ENCODE results near the gene TTC6. TPM values are rescaled to one million over a fixed set of nuclear protein-coding genes. Genes with fewer than 3 reads are reported as not detected.

The TTC6 gene
- total and polyA plus RNA-seq, 2 donors (not counting 3 experiments of a cell fraction or from before 2014, with no cell fraction given): 0.75 TPM; not detected in 1

DNA sequence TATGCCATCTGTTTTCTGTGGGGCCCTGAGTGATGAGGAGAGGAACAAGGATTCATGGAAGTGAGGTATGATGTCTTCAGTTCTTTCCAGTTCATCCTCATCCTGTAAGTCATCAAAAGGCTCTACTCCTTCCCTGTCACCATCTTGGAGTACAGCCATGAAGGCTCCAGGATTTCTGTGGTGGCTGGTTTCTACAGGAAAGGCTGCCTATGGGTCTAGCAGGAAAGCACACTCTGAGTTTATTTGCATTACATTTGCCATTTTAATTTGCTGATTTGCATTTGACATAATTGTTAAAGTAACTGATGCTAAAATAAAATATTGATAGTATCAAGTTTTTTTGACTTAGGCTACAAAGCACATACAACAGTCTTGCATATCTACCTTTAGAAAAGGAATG is 11.2 kb downstream of the TTC6 start:
- no TSS peak for BruUV-seq (replicated peaks)
- DNase-seq (ENCODE audit: low read depth, low spot score): no peak
- Histone ChIP-seq H3K9me1 (replicated peaks; ENCODE audit: control insufficient read depth, extremely low read depth, insufficient read depth, low read length) (no peaks in the 10 kb centered on the region), H3K27me3 (ENCODE audit: control insufficient read depth in 2 of 2, insufficient read depth in 2 of 2, low read length in 2 of 2) (peaks cover 75 to 96% of the 10 kb centered on the region in 2 experiments), H3K4me2 (ENCODE audit: insufficient read depth, low read length) (no peak overlapping the region), H4K20me1 (replicated peaks; ENCODE audit: control insufficient read depth, extremely low read depth, insufficient read depth, low read length) (no peaks in the 10 kb centered on the region), H3K36me3 (ENCODE audit: control insufficient read depth in 2 of 2, extremely low read depth in 1 of 2, insufficient read depth in 2 of 2, low read length in 2 of 2) (no peaks in the 10 kb centered on the region), H3K4me3 (replicated peaks in 1 of 3; ENCODE audit: insufficient read depth in 1 of 3, low read depth in 1 of 3, low read length in 3 of 3) (no peak overlapping the region), H3K79me2 (ENCODE audit: control insufficient read depth, insufficient read depth, low read length) (no peaks in the 10 kb centered on the region), H3K9ac (replicated peaks; ENCODE audit: extremely low read depth, insufficient read depth, low read length) (no peak overlapping the region), H3K27ac (ENCODE audit: insufficient read depth, low read depth, low read length) (no peak overlapping the region), H3K9me3 (replicated peaks; ENCODE audit: control insufficient read depth, insufficient read depth, low read length) (no peaks in the 10 kb centered on the region), H3K4me1 (ENCODE audit: control insufficient read depth, extremely low read depth, insufficient read depth, low read length) (no peaks in the 10 kb centered on the region), H2AFZ (ENCODE audit: low read depth, low read length) (no peak overlapping the region)
- TF ChIP-seq FOS (IDR thresholded peaks at IDR 0.05; ENCODE audit: borderline replicate concordance, insufficient read depth, low read length) (no peak), POLR2A (IDR thresholded peaks at IDR 0.05; ENCODE audit: low read depth, low read length) (no peak), MYC (IDR thresholded peaks at IDR 0.05; ENCODE audit: low read depth, low read length) (no peak), POLR2AphosphoS5 (IDR thresholded peaks at IDR 0.05; ENCODE audit: insufficient read depth, low read depth, low read length) (no peak), EZH2 (IDR thresholded peaks at IDR 0.05; ENCODE audit: borderline replicate concordance, low read depth, low read length, severe bottlenecking) (no peak), JUN (IDR thresholded peaks at IDR 0.05; ENCODE audit: borderline replicate concordance, insufficient read depth, insufficient read length, low read depth) (no peak), GATA2 (IDR thresholded peaks at IDR 0.05; ENCODE audit: insufficient read depth, insufficient read length, low read depth, low read length) (no peak)
- TF ChIP-seq, protein P1, sequence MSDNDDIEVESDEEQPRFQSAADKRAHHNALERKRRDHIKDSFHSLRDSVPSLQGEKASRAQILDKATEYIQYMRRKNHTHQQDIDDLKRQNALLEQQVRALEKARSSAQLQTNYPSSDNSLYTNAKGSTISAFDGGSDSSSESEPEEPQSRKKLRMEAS (IDR thresholded peaks at IDR 0.05; ENCODE audit: insufficient read depth, insufficient read length): no peak
- TF ChIP-seq, protein P2, sequence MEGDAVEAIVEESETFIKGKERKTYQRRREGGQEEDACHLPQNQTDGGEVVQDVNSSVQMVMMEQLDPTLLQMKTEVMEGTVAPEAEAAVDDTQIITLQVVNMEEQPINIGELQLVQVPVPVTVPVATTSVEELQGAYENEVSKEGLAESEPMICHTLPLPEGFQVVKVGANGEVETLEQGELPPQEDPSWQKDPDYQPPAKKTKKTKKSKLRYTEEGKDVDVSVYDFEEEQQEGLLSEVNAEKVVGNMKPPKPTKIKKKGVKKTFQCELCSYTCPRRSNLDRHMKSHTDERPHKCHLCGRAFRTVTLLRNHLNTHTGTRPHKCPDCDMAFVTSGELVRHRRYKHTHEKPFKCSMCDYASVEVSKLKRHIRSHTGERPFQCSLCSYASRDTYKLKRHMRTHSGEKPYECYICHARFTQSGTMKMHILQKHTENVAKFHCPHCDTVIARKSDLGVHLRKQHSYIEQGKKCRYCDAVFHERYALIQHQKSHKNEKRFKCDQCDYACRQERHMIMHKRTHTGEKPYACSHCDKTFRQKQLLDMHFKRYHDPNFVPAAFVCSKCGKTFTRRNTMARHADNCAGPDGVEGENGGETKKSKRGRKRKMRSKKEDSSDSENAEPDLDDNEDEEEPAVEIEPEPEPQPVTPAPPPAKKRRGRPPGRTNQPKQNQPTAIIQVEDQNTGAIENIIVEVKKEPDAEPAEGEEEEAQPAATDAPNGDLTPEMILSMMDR (IDR thresholded peaks at IDR 0.05; ENCODE audit: extremely low read depth in 1 of 2, insufficient read depth in 1 of 2, low read depth in 1 of 2, low read length in 2 of 2): no peak
- ChIA-PET POLR2A (no interaction called here), CTCF (interaction anchor here (1.0 to 2.3 kb wide), 2 partner anchors 12 to 376 kb away, joined by 3 to 8 read pairs; partner anchors contain the start of genes FOXA1 and TTC6)
- dilution Hi-C loops (cut with MboI; ENCODE audit: extremely low pct_ligation_motif_present, low sequenced_read_pairs) (no loop called here), intact Hi-C loops (cut with micrococcal nuclease) (no loop called here)
- no peak for FAIRE-seq
